HepG2 (cell line): ENCODE data around the gene HSP90AB1. TPM values are rescaled to one million over a fixed set of nuclear protein-coding genes. Genes with fewer than 3 reads are reported as not detected.

Experiments
- ATAC-seq: fragments of 200-7000 bp; cut with Tn5 transposase; 3 replicates; pipeline ENCODE4 v1.9.1; 2020; ENCODE audit warnings: mild to moderate bottlenecking, moderate library complexity
- BruUV-seq: library from RNA; stranded (reverse); fragments of 400-500 nt; replicated peaks from 2 replicates; lab custom pipeline; 2021; lab: Mats Ljungman, UMichigan
- CTCF ChIA-PET: fragments of 300-600 bp; formaldehyde crosslinking; extraction: SDS; loops from one replicate; lab custom pipeline; 2021; ENCODE audit warnings: low total read pairs, inconsistent platforms, low intra/inter-chr PET ratio; lab: Yijun Ruan, JAX
- POLR2A ChIA-PET: fragments of 350-600 bp; sonication (Branson Sonifier 250); formaldehyde crosslinking; loops from one replicate; lab custom pipeline; 2020; ENCODE audit warnings: antibody characterized with exemption, inconsistent platforms; lab: Yijun Ruan, JAX
- DNase-seq: peaks from one replicate; pipeline ENCODE4 v3.0.0-alpha.2; 2015; ENCODE audit warnings: low spot score
- FAIRE-seq: peaks from 3 replicates; lab custom pipeline; 2011; peaks lifted over from hg19 to GRCh38; lab: Jason Lieb, UNC
- H2AFZ ChIP-seq: one replicate; pipeline ENCODE4 v1.6.1; 2011; ENCODE audit warnings: low read length, inconsistent platforms
- H3K27ac ChIP-seq: fragments of 300-600 bp; 3 replicates; pipeline ENCODE4 v1.8.0; 2011; ENCODE audit warnings: mixed run types, mild to moderate bottlenecking, mixed read lengths, low read length, inconsistent platforms; ENCODE audit not compliant: insufficient read depth; ENCODE audit errors: extremely low read length
- H3K27me3 ChIP-seq, 2 experiments: fragments of 200-600 bp in 1 of 2; 2 replicates in 1 of 2; 3 replicates in 1 of 2; pipeline versions ENCODE4 v1.6.0 to v1.8.0; 2011; ENCODE audit warnings: low read length in 2 of 2, mild to moderate bottlenecking in 2 of 2, moderate library complexity in 2 of 2, inconsistent platforms in 1 of 2; ENCODE audit not compliant: insufficient read depth in 2 of 2, control insufficient read depth in 1 of 2
- H3K36me3 ChIP-seq, 2 experiments: fragments of 200-600 bp in 1 of 2; replicated peaks in 1 of 2; 2 replicates in 1 of 2; 3 replicates in 1 of 2; pipeline versions ENCODE4 v1.5.1 to v1.8.0; 2011; ENCODE audit warnings: low read length in 2 of 2, inconsistent platforms in 1 of 2; ENCODE audit not compliant: insufficient read depth in 2 of 2, control insufficient read depth in 1 of 2
- H3K4me1 ChIP-seq: 2 replicates; pipeline ENCODE4 v1.5.1; 2012; ENCODE audit warnings: low read length, inconsistent platforms; ENCODE audit not compliant: insufficient read depth
- H3K4me2 ChIP-seq: 2 replicates; pipeline ENCODE4 v1.6.0; 2011; ENCODE audit warnings: low read depth, low read length, inconsistent platforms
- H3K4me3 ChIP-seq, 3 experiments: fragments of 200-600 bp in 1 of 3; sonication (generic), shearing (Covaris generic) in 1 of 3; replicated peaks in 1 of 3; 2 replicates each; pipeline ENCODE4 v1.5.1; 2011 to 2016; ENCODE audit warnings: low read length in 3 of 3, inconsistent platforms in 2 of 3, low read depth in 2 of 3, mild to moderate bottlenecking in 2 of 3, control low read depth in 1 of 3, mixed read lengths in 1 of 3; ENCODE audit not compliant: insufficient read depth in 1 of 3
- H3K79me2 ChIP-seq: one replicate; pipeline ENCODE4 v1.6.1; 2011; ENCODE audit warnings: low read length, inconsistent platforms; ENCODE audit not compliant: insufficient read depth
- H3K9ac ChIP-seq: 2 replicates; pipeline ENCODE4 v1.6.0; 2011; ENCODE audit warnings: mild to moderate bottlenecking, low read depth, low read length, inconsistent platforms; ENCODE audit not compliant: insufficient read depth
- H3K9me3 ChIP-seq: 2 replicates; pipeline ENCODE4 v1.5.1; 2012; ENCODE audit warnings: mild to moderate bottlenecking, low read length
- H4K20me1 ChIP-seq: 2 replicates; pipeline ENCODE4 v1.6.0; 2011; ENCODE audit warnings: inconsistent platforms, mild to moderate bottlenecking, low read length, moderate library complexity; ENCODE audit not compliant: insufficient read depth
- ELF1 ChIP-seq: sonication (generic); formaldehyde crosslinking; IDR thresholded peaks from 2 replicates; pipeline ENCODE4 v1.4.0; 2020; ENCODE audit warnings: missing genetic modification reagents
- ELF3 ChIP-seq: IDR thresholded peaks from 2 replicates; pipeline ENCODE4 v1.6.1; 2016; ENCODE audit warnings: missing genetic modification reagents, missing compliant biosample characterization
- ESRRA ChIP-seq: sonication (generic); formaldehyde crosslinking; IDR thresholded peaks from 2 replicates; pipeline ENCODE4 v1.5.1; 2020; ENCODE audit warnings: mild to moderate bottlenecking, low read depth, missing genetic modification reagents
- FOXK1 ChIP-seq: sonication (generic); formaldehyde crosslinking; IDR thresholded peaks from 2 replicates; pipeline ENCODE4 v1.4.0; 2020; ENCODE audit warnings: low read depth, missing genetic modification reagents, borderline replicate concordance
- KLF16 ChIP-seq, 2 experiments: sonication (generic) in 1 of 2; formaldehyde crosslinking in 1 of 2; IDR thresholded peaks; 2 replicates each; pipeline versions ENCODE4 v1.6.1 to v1.8.0; 2016 to 2023; ENCODE audit warnings: missing genetic modification reagents in 2 of 2, missing compliant biosample characterization in 1 of 2
- MAFF ChIP-seq: IDR thresholded peaks from 2 replicates; pipeline ENCODE4 v1.6.1; 2011; ENCODE audit warnings: low read depth, low read length, improper control_type of control experiment
- MBNL3 ChIP-seq: fragments of 250-450 bp; sonication (Bioruptor Pico); conservative IDR thresholded peaks from 2 replicates; pipeline ENCODE4 v1.8.0; 2022; ENCODE audit warnings: mild to moderate bottlenecking, inconsistent platforms
- PAWR ChIP-seq: sonication (generic); formaldehyde crosslinking; IDR thresholded peaks from 2 replicates; pipeline ENCODE4 v1.4.0; 2020; ENCODE audit warnings: missing genetic modification reagents, mild to moderate bottlenecking, borderline replicate concordance
- SP5 ChIP-seq: IDR thresholded peaks from 2 replicates; pipeline ENCODE4 v1.6.1; 2016; ENCODE audit warnings: low read depth, borderline replicate concordance
- TEAD3 ChIP-seq: optimal IDR thresholded peaks from 2 replicates; pipeline ENCODE3; 2016; ENCODE audit warnings: borderline replicate concordance
- TGIF2 ChIP-seq: IDR thresholded peaks from 2 replicates; pipeline ENCODE4 v1.6.1; 2016; ENCODE audit warnings: control low read depth, missing compliant biosample characterization
- ZNF160 ChIP-seq: sonication (generic); formaldehyde crosslinking; IDR thresholded peaks from 2 replicates; pipeline ENCODE4 v1.8.0; 2022; ENCODE audit warnings: mild to moderate bottlenecking, inconsistent platforms, missing genetic modification reagents
- WGBS: methylation state at CpG from one replicate; pipeline ENCODE4 v1.1.6; 2017; ENCODE audit warnings: low lambda C conversion rate; 5-methylcytosine and 5-hydroxymethylcytosine counted together
- in situ Hi-C: cut with HindIII; loops from 2 replicates; pipeline ENCODE4 v1.10.0; 2017; ENCODE audit warnings: low pct_unique_long_range_greater_than_20kb; ENCODE audit not compliant: extremely low pct_ligation_motif_present
- intact Hi-C: fragments of 100-400 bp; cut with micrococcal nuclease; formaldehyde crosslinking; loops from one replicate; pipeline ENCODE4 v1.10.0; 2022; ENCODE audit not compliant: unreplicated experiment
- polyA plus RNA-seq, 8 experiments: library from polyadenylated mRNA; depleted of rRNA in 3 of 8; stranded (reverse) in 7 of 8; unstranded in 1 of 8; fragments of >200 nt; fragmentation: Illumina TruSeq in 4 of 8; extraction: Trizol in 4 of 8; gene quantifications; 2 replicates each; pipeline versions ENCODE4 v1.2.1 to v1.2.3, GENCODE V29; 2011 to 2016; ENCODE audit warnings: low read depth in 4 of 8, missing spikeins in 1 of 8, mixed read lengths in 1 of 8; ENCODE audit not compliant: insufficient read depth in 1 of 8
- total RNA-seq, 5 experiments: library from RNA; depleted of rRNA; stranded (reverse); fragments of >200 nt; fragmentation: Illumina TruSeq; extraction: Trizol; gene quantifications; 2 replicates each; pipeline ENCODE4 v1.2.3, GENCODE V29; 2016; ENCODE audit warnings: low read depth in 1 of 5
- TF ChIP-seq, protein P1 (sequence below): sonication (generic); formaldehyde crosslinking; IDR thresholded peaks from 2 replicates; pipeline ENCODE4 v1.4.0; 2020; ENCODE audit warnings: missing genetic modification reagents, borderline replicate concordance
- TF ChIP-seq, protein P2 (sequence below): sonication (generic); IDR thresholded peaks from 2 replicates; pipeline ENCODE4 v1.6.1; 2016; ENCODE audit warnings: low read depth, borderline replicate concordance
- TF ChIP-seq, protein P3 (sequence below): sonication (generic); formaldehyde crosslinking; IDR thresholded peaks from 2 replicates; pipeline ENCODE4 v1.5.1; 2020; ENCODE audit warnings: mild to moderate bottlenecking, missing genetic modification reagents
- TF ChIP-seq, protein P4 (sequence below): sonication (generic); formaldehyde crosslinking; IDR thresholded peaks from 2 replicates; pipeline ENCODE4 v1.4.0; 2020; ENCODE audit warnings: missing genetic modification reagents

HSP90AB1 gene
- total and polyA plus RNA-seq, 2 of the 13 experiments (the other 11 are each of a cell fraction or from before 2014, with no cell fraction given) = 1,325 to 1,472 TPM

DNA sequence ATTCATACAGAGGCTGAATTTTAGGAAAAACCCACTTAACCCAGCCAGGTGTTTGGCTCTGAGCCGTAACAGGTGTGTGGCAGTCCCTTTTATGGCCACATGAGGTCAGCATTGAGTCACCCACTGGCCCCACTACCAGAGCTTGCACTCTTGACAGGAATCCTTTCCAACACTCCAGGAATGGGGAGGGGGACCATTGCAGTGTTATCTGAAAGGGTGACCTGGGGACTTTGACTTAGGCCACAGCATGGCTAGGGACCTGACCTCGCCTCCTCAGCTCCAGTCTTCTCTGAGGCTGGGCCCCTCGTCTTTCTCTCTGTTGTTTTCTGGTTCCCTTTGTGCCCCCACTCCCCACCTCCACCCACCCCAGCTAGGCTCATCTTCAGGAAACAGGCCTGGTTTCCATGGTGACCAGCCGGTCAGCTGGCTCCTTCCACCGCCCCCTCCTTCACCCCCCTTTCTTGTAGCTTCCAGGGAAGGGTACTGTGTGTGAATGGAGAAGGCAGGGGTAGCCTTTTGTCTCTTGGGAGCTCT lies 21.3 kb downstream of the HSP90AB1 start:
- no peaks in the 10 kb centered on the region for H3K9me3 ChIP-seq
- TF ChIP-seq TGIF2 (CRISPR knock-in tag) = 0 out of 2 replicates have a peak, but pooled peaks have one; percentile 60
- TF ChIP-seq ELF3 = 0 out of 2 replicates have a peak, but pooled peaks have one; percentile 9
- no peak for TF ChIP-seq ELF1
- peak; percentile 28 for TF ChIP-seq TEAD3
- TF ChIP-seq MBNL3 = no peak
- 0 out of 2 replicates have a peak, but pooled peaks have one; percentile 14 for TF ChIP-seq ESRRA (CRISPR knock-in tag)
- peak; percentile 7; the same call in 1 of the 2 replicates for TF ChIP-seq SP5 (CRISPR knock-in tag)
- peak; percentile 29; the same call in 1 of the 2 replicates for TF ChIP-seq FOXK1 (CRISPR knock-in tag)
- TF ChIP-seq PAWR (CRISPR knock-in tag) = no peak
- TF ChIP-seq KLF16 (CRISPR knock-in tag; IDR thresholded peaks at IDR 0.05) = 0 out of 4 replicates have a peak, but pooled peaks of 1 of the 2 experiments have one; percentile 22
- TF ChIP-seq, protein P1, sequence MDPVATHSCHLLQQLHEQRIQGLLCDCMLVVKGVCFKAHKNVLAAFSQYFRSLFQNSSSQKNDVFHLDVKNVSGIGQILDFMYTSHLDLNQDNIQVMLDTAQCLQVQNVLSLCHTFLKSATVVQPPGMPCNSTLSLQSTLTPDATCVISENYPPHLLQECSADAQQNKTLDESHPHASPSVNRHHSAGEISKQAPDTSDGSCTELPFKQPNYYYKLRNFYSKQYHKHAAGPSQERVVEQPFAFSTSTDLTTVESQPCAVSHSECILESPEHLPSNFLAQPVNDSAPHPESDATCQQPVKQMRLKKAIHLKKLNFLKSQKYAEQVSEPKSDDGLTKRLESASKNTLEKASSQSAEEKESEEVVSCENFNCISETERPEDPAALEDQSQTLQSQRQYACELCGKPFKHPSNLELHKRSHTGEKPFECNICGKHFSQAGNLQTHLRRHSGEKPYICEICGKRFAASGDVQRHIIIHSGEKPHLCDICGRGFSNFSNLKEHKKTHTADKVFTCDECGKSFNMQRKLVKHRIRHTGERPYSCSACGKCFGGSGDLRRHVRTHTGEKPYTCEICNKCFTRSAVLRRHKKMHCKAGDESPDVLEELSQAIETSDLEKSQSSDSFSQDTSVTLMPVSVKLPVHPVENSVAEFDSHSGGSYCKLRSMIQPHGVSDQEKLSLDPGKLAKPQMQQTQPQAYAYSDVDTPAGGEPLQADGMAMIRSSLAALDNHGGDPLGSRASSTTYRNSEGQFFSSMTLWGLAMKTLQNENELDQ = no peak
- 0 out of 2 replicates have a peak, but pooled peaks have one; percentile 1 for TF ChIP-seq MAFF
- TF ChIP-seq, protein P2, sequence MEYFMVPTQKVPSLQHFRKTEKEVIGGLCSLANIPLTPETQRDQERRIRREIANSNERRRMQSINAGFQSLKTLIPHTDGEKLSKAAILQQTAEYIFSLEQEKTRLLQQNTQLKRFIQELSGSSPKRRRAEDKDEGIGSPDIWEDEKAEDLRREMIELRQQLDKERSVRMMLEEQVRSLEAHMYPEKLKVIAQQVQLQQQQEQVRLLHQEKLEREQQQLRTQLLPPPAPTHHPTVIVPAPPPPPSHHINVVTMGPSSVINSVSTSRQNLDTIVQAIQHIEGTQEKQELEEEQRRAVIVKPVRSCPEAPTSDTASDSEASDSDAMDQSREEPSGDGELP = peak; percentile 51; the same call in 1 of the 2 replicates
- 0 out of 2 replicates have a peak, but pooled peaks have one; percentile 41 for TF ChIP-seq ZNF160 (CRISPR knock-in tag)
- TF ChIP-seq, protein P3, sequence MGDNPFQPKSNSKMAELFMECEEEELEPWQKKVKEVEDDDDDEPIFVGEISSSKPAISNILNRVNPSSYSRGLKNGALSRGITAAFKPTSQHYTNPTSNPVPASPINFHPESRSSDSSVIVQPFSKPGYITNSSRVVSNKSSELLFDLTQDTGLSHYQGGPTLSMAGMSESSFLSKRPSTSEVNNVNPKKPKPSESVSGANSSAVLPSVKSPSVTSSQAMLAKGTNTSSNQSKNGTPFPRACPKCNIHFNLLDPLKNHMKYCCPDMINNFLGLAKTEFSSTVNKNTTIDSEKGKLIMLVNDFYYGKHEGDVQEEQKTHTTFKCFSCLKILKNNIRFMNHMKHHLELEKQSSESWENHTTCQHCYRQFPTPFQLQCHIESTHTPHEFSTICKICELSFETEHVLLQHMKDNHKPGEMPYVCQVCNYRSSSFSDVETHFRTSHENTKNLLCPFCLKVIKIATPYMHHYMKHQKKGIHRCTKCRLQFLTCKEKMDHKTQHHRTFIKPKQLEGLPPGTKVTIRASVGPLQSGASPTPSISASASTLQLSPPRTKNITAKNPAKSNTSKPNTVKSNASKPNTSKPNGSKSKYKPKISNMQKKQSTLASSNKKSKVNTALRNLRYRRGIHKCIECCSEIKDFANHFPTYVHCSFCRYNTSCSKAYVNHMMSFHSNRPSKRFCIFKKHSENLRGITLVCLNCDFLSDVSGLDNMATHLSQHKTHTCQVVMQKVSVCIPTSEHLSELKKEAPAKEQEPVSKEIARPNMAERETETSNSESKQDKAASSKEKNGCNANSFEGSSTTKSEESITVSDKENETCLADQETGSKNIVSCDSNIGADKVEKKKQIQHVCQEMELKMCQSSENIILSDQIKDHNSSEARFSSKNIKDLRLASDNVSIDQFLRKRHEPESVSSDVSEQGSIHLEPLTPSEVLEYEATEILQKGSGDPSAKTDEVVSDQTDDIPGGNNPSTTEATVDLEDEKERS (CRISPR knock-in tag) = 0 out of 2 replicates have a peak, but pooled peaks have one; percentile 46
- TF ChIP-seq, protein P4, sequence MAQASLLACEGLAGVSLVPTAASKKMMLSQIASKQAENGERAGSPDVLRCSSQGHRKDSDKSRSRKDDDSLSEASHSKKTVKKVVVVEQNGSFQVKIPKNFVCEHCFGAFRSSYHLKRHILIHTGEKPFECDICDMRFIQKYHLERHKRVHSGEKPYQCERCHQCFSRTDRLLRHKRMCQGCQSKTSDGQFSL (CRISPR knock-in tag) = no peak

More for the DNA sequence above, 21.3 kb downstream of the HSP90AB1 start:
- Histone ChIP-seq H3K36me3 (no peaks in the 10 kb centered on the region), H3K4me2 (no peak overlapping the region), H3K79me2 (peaks cover 12% of the 10 kb centered on the region), H3K27me3 (peaks cover 13 to 43% of the 10 kb centered on the region in 2 experiments; a peak in 4 of 5 replicates), H4K20me1 (no peaks in the 10 kb centered on the region), H3K4me1 (peaks cover 28% of the 10 kb centered on the region), H2AFZ (no peak overlapping the region), H3K4me3 (no peak overlapping the region), H3K27ac (no peak overlapping the region), H3K9ac (no peak overlapping the region)
- 10% methylated on average over 5 of the region's 5 CpGs for WGBS
- ATAC-seq = peak; percentile 26
- intact Hi-C loops (loop anchor here (1.0 kb wide), 2 partner anchors 36 to 70 kb away; no protein-coding TSS in a partner anchor), in situ Hi-C loops (loop anchor here (5.0 kb wide), 1 partner anchor 44 kb away; the partner anchor contains the start of gene AARS2)
- DNase-seq = peak; percentile 60
- POLR2A ChIA-PET = interaction anchor here (1.0 to 2.0 kb wide), 5 partner anchors 11 to 119 kb away, joined by 3 to 10 read pairs (median 7); partner anchors contain the start of genes CDC5L, HSP90AB1 and SLC35B2
- CTCF ChIA-PET = interaction anchor here (2.3 to 4.3 kb wide), 2 partner anchors 36 to 70 kb away, joined by 37 to 65 read pairs; no protein-coding TSS in a partner anchor
- no TSS peak for BruUV-seq
- peak; percentile 98 for FAIRE-seq
